HG03575 (cell line): ENCODE data around the gene WIPF2.

Experiments
- ATAC-seq: cut with Tn5 transposase; IDR thresholded peaks from one replicate; pipeline ENCODE4 v1.9.1; 2021; ENCODE audit not compliant: unreplicated experiment, insufficient number of reproducible peaks, low FRiP score; ENCODE audit errors: extremely low read depth

The WIPF2 gene

GRCh38 chr17:40331743-40332641, 112.9 kb downstream of the WIPF2 start:
- no peak for ATAC-seq
